WTC11 (cell line): ENCODE results near the gene KRT72. TPM values are rescaled to one million over a fixed set of nuclear protein-coding genes. Genes with fewer than 3 reads are reported as not detected.

Experiments
- ATAC-seq: fragments of 200-7000 bp; cut with Tn5 transposase; 2 replicates; pipeline ENCODE4 v1.10.0; 2021; ENCODE audit warnings: mild to moderate bottlenecking, moderate library complexity
- CTCF ChIA-PET: fragments of 300-600 bp; sonication (Branson Sonifier 250); formaldehyde crosslinking; loops from one replicate; lab custom pipeline; 2021; ENCODE audit warnings: antibody characterized with exemption; lab: Charles Lee
- POLR2A ChIA-PET: fragments of 350-600 bp; sonication (Branson Sonifier 250); formaldehyde crosslinking; loops from one replicate; lab custom pipeline; 2021; ENCODE audit warnings: antibody characterized with exemption; lab: Charles Lee
- DNase-seq: peaks from one replicate; pipeline ENCODE4 v3.0.0; 2021; ENCODE audit warnings: low spot score
- H3K27ac Mint-ChIP-seq: 2 replicates; pipeline ENCODE4 v1.8.0; 2021; ENCODE audit warnings: mixed read lengths
- H3K27me3 Mint-ChIP-seq: 2 replicates; pipeline ENCODE4 v1.8.0; 2021; ENCODE audit warnings: low read depth, mild to moderate bottlenecking, moderate library complexity, mixed read lengths
- H3K36me3 Mint-ChIP-seq: 2 replicates; pipeline ENCODE4 v1.8.0; 2021; ENCODE audit warnings: mixed read lengths
- H3K4me1 Mint-ChIP-seq: 2 replicates; pipeline ENCODE4 v1.8.0; 2022; ENCODE audit warnings: mixed read lengths
- H3K4me3 Mint-ChIP-seq: 2 replicates; pipeline ENCODE4 v1.8.0; 2021; ENCODE audit warnings: mild to moderate bottlenecking, moderate library complexity, mixed read lengths
- H3K9me3 Mint-ChIP-seq: 2 replicates; pipeline ENCODE4 v1.8.0; 2021; ENCODE audit warnings: mixed read lengths
- CDX4 ChIP-seq: fragments of 250-450 bp; sonication (Bioruptor Pico); IDR thresholded peaks from 2 replicates; pipeline ENCODE4 v1.9.0; 2021; ENCODE audit warnings: moderate library complexity, mild to moderate bottlenecking, inconsistent platforms, borderline replicate concordance
- CTCF ChIP-seq: fragments of 200-600 bp; IDR thresholded peaks from 2 replicates; pipeline ENCODE4 v1.8.0; 2022; ENCODE audit warnings: antibody characterized with exemption
- EMX1 ChIP-seq: fragments of 250-450 bp; sonication (Bioruptor Pico); IDR thresholded peaks from 2 replicates; pipeline ENCODE4 v1.8.0; 2021; ENCODE audit warnings: mild to moderate bottlenecking
- FOXJ3 ChIP-seq: sonication (generic); formaldehyde crosslinking; IDR thresholded peaks from 2 replicates; pipeline ENCODE4 v1.9.0; 2021; ENCODE audit warnings: missing genetic modification reagents, mild to moderate bottlenecking, borderline replicate concordance
- FOXK1 ChIP-seq: sonication (generic); formaldehyde crosslinking; IDR thresholded peaks from 2 replicates; pipeline ENCODE4 v1.8.0; 2022; ENCODE audit warnings: mild to moderate bottlenecking, moderate library complexity, missing genetic modification reagents
- GABPB1 ChIP-seq: sonication (generic); formaldehyde crosslinking; IDR thresholded peaks from 2 replicates; pipeline ENCODE4 v1.8.1; 2023; ENCODE audit warnings: mild to moderate bottlenecking, missing genetic modification reagents
- GTF2I ChIP-seq: fragments of 250-450 bp; sonication (Bioruptor Pico); conservative IDR thresholded peaks from 2 replicates; pipeline ENCODE4 v1.4.0; 2021; ENCODE audit warnings: mild to moderate bottlenecking
- JAZF1 ChIP-seq: fragments of 250-450 bp; sonication (Bioruptor Pico); IDR thresholded peaks from 2 replicates; pipeline ENCODE4 v1.9.0; 2021; ENCODE audit warnings: moderate library complexity, mild to moderate bottlenecking, inconsistent platforms
- MAX ChIP-seq: sonication (generic); formaldehyde crosslinking; IDR thresholded peaks from 2 replicates; pipeline ENCODE4 v1.8.0; 2022; ENCODE audit warnings: mild to moderate bottlenecking, missing genetic modification reagents
- MXD4 ChIP-seq: fragments of 250-450 bp; sonication (Bioruptor Pico); IDR thresholded peaks from 2 replicates; pipeline ENCODE4 v1.8.0; 2021; ENCODE audit warnings: mild to moderate bottlenecking, moderate library complexity, borderline replicate concordance
- MYBL2 ChIP-seq: sonication (generic); formaldehyde crosslinking; IDR thresholded peaks from 2 replicates; pipeline ENCODE4 v1.8.1; 2023; ENCODE audit warnings: mild to moderate bottlenecking, moderate library complexity, missing genetic modification reagents
- PRRX2 ChIP-seq: fragments of 250-450 bp; sonication (Bioruptor Pico); IDR thresholded peaks from 2 replicates; pipeline ENCODE4 v1.8.0; 2021; ENCODE audit warnings: mild to moderate bottlenecking
- RORB ChIP-seq: fragments of 250-450 bp; sonication (Bioruptor Pico); IDR thresholded peaks from 2 replicates; pipeline ENCODE4 v1.9.0; 2021; ENCODE audit warnings: mild to moderate bottlenecking
- SMAD4 ChIP-seq: sonication (generic); formaldehyde crosslinking; IDR thresholded peaks from 2 replicates; pipeline ENCODE4 v1.8.0; 2022; ENCODE audit warnings: mild to moderate bottlenecking, missing genetic modification reagents
- SOX15 ChIP-seq: fragments of 250-450 bp; sonication (Bioruptor Pico); IDR thresholded peaks from 2 replicates; pipeline ENCODE4 v1.9.0; 2021; ENCODE audit warnings: mild to moderate bottlenecking
- TEAD1 ChIP-seq: sonication (generic); formaldehyde crosslinking; IDR thresholded peaks from 2 replicates; pipeline ENCODE4 v1.8.0; 2022; ENCODE audit warnings: mild to moderate bottlenecking, missing genetic modification reagents
- ZBTB21 ChIP-seq: sonication (generic); formaldehyde crosslinking; IDR thresholded peaks from 2 replicates; pipeline ENCODE4 v1.8.1; 2023; ENCODE audit warnings: mild to moderate bottlenecking, missing genetic modification reagents, borderline replicate concordance
- ZMAT4 ChIP-seq: fragments of 250-450 bp; sonication (Bioruptor Pico); IDR thresholded peaks from 2 replicates; pipeline ENCODE4 v1.9.0; 2021; ENCODE audit warnings: mild to moderate bottlenecking
- ZNF232 ChIP-seq: sonication (generic); formaldehyde crosslinking; IDR thresholded peaks from 2 replicates; pipeline ENCODE4 v1.8.0; 2022; ENCODE audit warnings: mild to moderate bottlenecking, missing genetic modification reagents
- ZNF263 ChIP-seq: sonication (generic); formaldehyde crosslinking; IDR thresholded peaks from 2 replicates; pipeline ENCODE4 v1.8.1; 2022; ENCODE audit warnings: low read depth, mild to moderate bottlenecking, moderate library complexity, missing genetic modification reagents
- ZNF396 ChIP-seq: fragments of 250-450 bp; sonication (Bioruptor Pico); IDR thresholded peaks from 2 replicates; pipeline ENCODE4 v1.8.0; 2021; ENCODE audit warnings: mild to moderate bottlenecking, moderate library complexity, borderline replicate concordance
- ZNF416 ChIP-seq: fragments of 250-450 bp; sonication (Bioruptor Pico); IDR thresholded peaks from 2 replicates; pipeline ENCODE4 v1.9.0; 2021; ENCODE audit warnings: mild to moderate bottlenecking, inconsistent platforms
- ZNF423 ChIP-seq: fragments of 250-450 bp; sonication (Bioruptor Pico); IDR thresholded peaks from 2 replicates; pipeline ENCODE4 v2.1.2; 2022; ENCODE audit warnings: mild to moderate bottlenecking, moderate library complexity
- total RNA-seq: library from RNA; stranded (reverse); gene quantifications from 3 replicates; pipeline ENCODE4 v1.2.3, GENCODE V29; 2021
- TF ChIP-seq, protein P1 (sequence below): fragments of 250-450 bp; sonication (Bioruptor Pico); IDR thresholded peaks from 2 replicates; pipeline ENCODE4 v1.8.0; 2021; ENCODE audit warnings: mild to moderate bottlenecking

Gene KRT72
- total RNA-seq, 1 experiment from 2014 or later: not detected

- no peak overlapping the region for H3K27ac Mint-ChIP-seq
- no peaks in the 10 kb centered on the region for H3K9me3 Mint-ChIP-seq
- TF ChIP-seq ZNF232 (CRISPR knock-in tag) (no peak), ZBTB21 (CRISPR knock-in tag) (no peak), MAX (CRISPR knock-in tag) (no peak), SMAD4 (CRISPR knock-in tag) (no peak), MYBL2 (no peak), CDX4 (CRISPR knock-in tag) (no peak)
- TF ChIP-seq, protein P1, sequence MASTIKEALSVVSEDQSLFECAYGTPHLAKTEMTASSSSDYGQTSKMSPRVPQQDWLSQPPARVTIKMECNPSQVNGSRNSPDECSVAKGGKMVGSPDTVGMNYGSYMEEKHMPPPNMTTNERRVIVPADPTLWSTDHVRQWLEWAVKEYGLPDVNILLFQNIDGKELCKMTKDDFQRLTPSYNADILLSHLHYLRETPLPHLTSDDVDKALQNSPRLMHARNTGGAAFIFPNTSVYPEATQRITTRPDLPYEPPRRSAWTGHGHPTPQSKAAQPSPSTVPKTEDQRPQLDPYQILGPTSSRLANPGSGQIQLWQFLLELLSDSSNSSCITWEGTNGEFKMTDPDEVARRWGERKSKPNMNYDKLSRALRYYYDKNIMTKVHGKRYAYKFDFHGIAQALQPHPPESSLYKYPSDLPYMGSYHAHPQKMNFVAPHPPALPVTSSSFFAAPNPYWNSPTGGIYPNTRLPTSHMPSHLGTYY (CRISPR knock-in tag): no peak
- TF ChIP-seq, all 79 proteins: peak for 0
- ChIA-PET CTCF (interaction anchor here (1.1 to 1.4 kb wide), 2 partner anchors 13 to 175 kb away, joined by 3 read pairs; no protein-coding TSS in a partner anchor), POLR2A (no interaction called here)
- no peak overlapping the region for H3K4me3 Mint-ChIP-seq
- no peaks in the 10 kb centered on the region for H3K36me3 Mint-ChIP-seq
- no peaks in the 10 kb centered on the region for H3K4me1 Mint-ChIP-seq
- H3K27me3 Mint-ChIP-seq: no peaks in the 10 kb centered on the region
- DNase-seq (no peak), ATAC-seq (no peak)
These were observed 30.8 kb downstream of the KRT72 start for GRCh38 chr12:52570511-52570910.

GRCh38 chr12:52568111-52568510, 33.2 kb downstream of the KRT72 start:
- TF ChIP-seq GABPB1 (CRISPR knock-in tag): no peak
- TF ChIP-seq MAX (CRISPR knock-in tag): no peak
- TF ChIP-seq GTF2I (CRISPR knock-in tag): no peak
- Mint-ChIP-seq H3K4me1 (no peaks in the 10 kb centered on the region), H3K27ac (no peak overlapping the region), H3K36me3 (no peaks in the 10 kb centered on the region), H3K4me3 (no peak overlapping the region), H3K27me3 (no peaks in the 10 kb centered on the region), H3K9me3 (no peaks in the 10 kb centered on the region)
- ChIA-PET CTCF (interaction anchor here (1.0 to 1.8 kb wide), 4 partner anchors 14 to 303 kb away, joined by 3 to 5 read pairs (median 4); no protein-coding TSS in a partner anchor), POLR2A (interaction anchor here (0.6 kb wide), 1 partner anchor 17 kb away, joined by 3 read pairs; no protein-coding TSS in a partner anchor)
- ATAC-seq: no peak
- no peak for DNase-seq

GRCh38 chr12:52566847-52567291, 34.4 kb downstream of the KRT72 start:
- no peak for DNase-seq
- Mint-ChIP-seq H3K36me3 (no peaks in the 10 kb centered on the region), H3K27ac (no peak overlapping the region), H3K27me3 (no peaks in the 10 kb centered on the region), H3K4me1 (no peaks in the 10 kb centered on the region), H3K9me3 (no peaks in the 10 kb centered on the region), H3K4me3 (no peak overlapping the region)
- no peak for ATAC-seq
- POLR2A ChIA-PET: no interaction called here
- TF ChIP-seq TEAD1 (no peak), FOXK1 (CRISPR knock-in tag) (no peak), RORB (CRISPR knock-in tag) (no peak)
- CTCF ChIA-PET: interaction anchor here (1.1 to 1.8 kb wide), 4 partner anchors 16 to 299 kb away, joined by 3 to 5 read pairs (median 4); no protein-coding TSS in a partner anchor

DNA sequence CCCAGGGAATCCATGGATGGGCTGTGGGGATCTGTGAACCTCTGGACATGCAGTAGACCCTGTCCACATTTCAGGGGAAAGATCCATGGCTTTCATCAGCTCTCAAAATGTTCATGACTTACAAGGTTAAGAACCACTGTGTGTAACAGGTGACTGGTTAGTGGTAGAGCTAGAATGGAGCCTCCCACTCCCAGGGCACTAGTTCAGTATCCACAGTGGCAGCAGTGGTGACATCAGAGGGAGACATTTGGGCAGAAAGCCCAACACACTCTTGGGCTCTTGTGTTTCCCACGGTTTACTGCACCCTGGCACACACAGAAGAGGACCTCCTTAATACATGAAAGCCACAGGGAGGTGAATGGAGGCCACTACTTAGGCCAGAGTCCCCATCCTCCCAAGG, 36.7 kb downstream of the KRT72 start:
- no peak for TF ChIP-seq PRRX2 (CRISPR knock-in tag)
- TF ChIP-seq EMX1 (CRISPR knock-in tag): no peak
- no peak for TF ChIP-seq ZNF396 (CRISPR knock-in tag)
- TF ChIP-seq ZNF263: no peak
- TF ChIP-seq SOX15 (CRISPR knock-in tag): no peak
- TF ChIP-seq ZNF416 (CRISPR knock-in tag): no peak
- no peak for TF ChIP-seq MXD4 (CRISPR knock-in tag)
- no peak for TF ChIP-seq ZMAT4 (CRISPR knock-in tag)
- no peak for TF ChIP-seq SMAD4 (CRISPR knock-in tag)
- no peak for TF ChIP-seq FOXK1 (CRISPR knock-in tag)
- no peak for TF ChIP-seq CTCF
- no peak for TF ChIP-seq FOXJ3 (CRISPR knock-in tag)
- TF ChIP-seq ZNF423: no peak
- TF ChIP-seq JAZF1: no peak
- TF ChIP-seq, all 79 proteins: peak for 0
- no peaks in the 10 kb centered on the region; the same call in 1 of the 2 replicates for H3K27me3 Mint-ChIP-seq
- H3K9me3 Mint-ChIP-seq: no peaks in the 10 kb centered on the region
- DNase-seq (no peak), ATAC-seq (no peak)
- CTCF ChIA-PET: interaction anchor here (1.2 kb wide), 1 partner anchor 18 kb away, joined by 3 read pairs; no protein-coding TSS in a partner anchor
- POLR2A ChIA-PET: no interaction called here
- no peaks in the 10 kb centered on the region for H3K36me3 Mint-ChIP-seq
- H3K4me1 Mint-ChIP-seq: no peaks in the 10 kb centered on the region
- H3K27ac Mint-ChIP-seq: no peak overlapping the region
- no peak overlapping the region for H3K4me3 Mint-ChIP-seq
